ENCODE results near the gene ELMO3. TPM values are rescaled to one million over a fixed set of nuclear protein-coding genes. Genes with fewer than 3 reads are reported as not detected.

Gene ELMO3
- polyA plus RNA-seq, 4 donors = 4.1 to 7.5 (median 5.8) TPM

GRCh38 chr16:67252609-67253497, 53.9 kb downstream of the ELMO3 start:
- DNase-seq (ENCODE audit: low read depth in 4 of 4, low spot score in 3 of 4) = no peak

Other genes starting within 250 kb of the ELMO3 start
- gene CES3, start 237.9 kb upstream of the ELMO3 start, polyA plus RNA-seq (ENCODE audit: insufficient read length in 4 of 4) = 1 to 10 TPM; 1.8 to 3.6 (median 2.4) TPM
- 1 to 10 TPM; 6.7 to 9.5 (median 7.8) TPM for gene CES4A, start 210.5 kb upstream of the ELMO3 start, polyA plus RNA-seq (ENCODE audit: insufficient read length in 4 of 4)
- gene CBFB, start 170.0 kb upstream of the ELMO3 start, polyA plus RNA-seq (ENCODE audit: insufficient read length in 4 of 4) = 10 to 100 TPM; 62.5 to 74.1 (median 66.5) TPM
- gene PHAF1, start 89.2 kb upstream of the ELMO3 start, polyA plus RNA-seq (ENCODE audit: insufficient read length in 4 of 4) = 10 to 100 TPM; 21.1 to 24.2 (median 22.5) TPM
- gene B3GNT9, start 48.1 kb upstream of the ELMO3 start, polyA plus RNA-seq (ENCODE audit: insufficient read length in 4 of 4) = 10 to 100 TPM in 3 of 4 donors, 1 to 10 TPM in 1; 8.4 to 11.9 (median 10.9) TPM
- 1 to 10 TPM; 3.9 to 7.2 (median 4.5) TPM for gene TRADD, start 39.2 kb upstream of the ELMO3 start, polyA plus RNA-seq (ENCODE audit: insufficient read length in 4 of 4)
- 1 to 10 TPM; 1.0 to 1.8 (median 1.4) TPM for gene FBXL8, start 39.2 kb upstream of the ELMO3 start, polyA plus RNA-seq (ENCODE audit: insufficient read length in 4 of 4)
- 1 to 10 TPM; 1.4 to 3.5 (median 2.7) TPM for gene HSF4, start 34.4 kb upstream of the ELMO3 start, polyA plus RNA-seq (ENCODE audit: insufficient read length in 4 of 4)
- 1 to 10 TPM; 2.2 to 6.2 (median 4.8) TPM for gene NOL3, start 28.6 kb upstream of the ELMO3 start, polyA plus RNA-seq (ENCODE audit: insufficient read length in 4 of 4)
- 10 to 100 TPM; 32.5 to 42.1 (median 36.5) TPM for gene MATCAP1, start 15.2 kb upstream of the ELMO3 start, polyA plus RNA-seq (ENCODE audit: insufficient read length in 4 of 4)
- gene EXOC3L1, start 9.0 kb upstream of the ELMO3 start, polyA plus RNA-seq (ENCODE audit: insufficient read length in 4 of 4) = 1 to 10 TPM; 4.6 to 7.8 (median 5.3) TPM
- gene E2F4, start 7.0 kb upstream of the ELMO3 start, polyA plus RNA-seq (ENCODE audit: insufficient read length in 4 of 4) = 10 to 100 TPM; 58.6 to 64.1 (median 60.1) TPM
- 10 to 100 TPM; 40.3 to 50.6 (median 41.4) TPM for gene TMEM208, start 28.0 kb downstream of the ELMO3 start, polyA plus RNA-seq (ENCODE audit: insufficient read length in 4 of 4)
- gene FHOD1, start 48.4 kb downstream of the ELMO3 start, polyA plus RNA-seq (ENCODE audit: insufficient read length in 4 of 4) = 10 to 100 TPM; 33.4 to 49.1 (median 38.7) TPM
- 1 to 10 TPM; 2.9 to 3.9 (median 3.4) TPM for gene SLC9A5, start 49.8 kb downstream of the ELMO3 start, polyA plus RNA-seq (ENCODE audit: insufficient read length in 4 of 4)
- 10 to 100 TPM; 11.5 to 16.4 (median 13.8) TPM for gene PLEKHG4, start 80.4 kb downstream of the ELMO3 start, polyA plus RNA-seq (ENCODE audit: insufficient read length in 4 of 4)
- gene KCTD19, start 127.6 kb downstream of the ELMO3 start, polyA plus RNA-seq (ENCODE audit: insufficient read length in 4 of 4) = 1 to 10 TPM in 1 of 4 donors, under 1 TPM in 3; 0.84 to 1.7 (median 0.88) TPM
- 1 to 10 TPM; 3.5 to 4.6 (median 3.9) TPM for gene LRRC36, start 127.7 kb downstream of the ELMO3 start, polyA plus RNA-seq (ENCODE audit: insufficient read length in 4 of 4)
- gene TPPP3, start 194.4 kb downstream of the ELMO3 start, polyA plus RNA-seq (ENCODE audit: insufficient read length in 4 of 4) = 10 to 100 TPM; 51.7 to 75.7 (median 60.2) TPM
- 10 to 100 TPM; 13.2 to 16.8 (median 14.4) TPM for gene ZDHHC1, start 217.3 kb downstream of the ELMO3 start, polyA plus RNA-seq (ENCODE audit: insufficient read length in 4 of 4)
- 10 to 100 TPM; 49.6 to 57.9 (median 52.0) TPM for gene HSD11B2, start 232.0 kb downstream of the ELMO3 start, polyA plus RNA-seq (ENCODE audit: insufficient read length in 4 of 4)

Data from right renal pelvis (tissue), 4 donors.